CD14-positive monocyte (primary cell): ENCODE data around the gene CHRNA4. TPM values are rescaled to one million over a fixed set of nuclear protein-coding genes. Genes with fewer than 3 reads are reported as not detected.

Experiments used
- DNase-seq, 3 donors: peaks; one replicate each; pipeline ENCODE4 v3.0.0-alpha.2; 2011 to 2022
- H2AFZ ChIP-seq: 2 replicates; pipeline ENCODE4 v1.6.0; 2012; ENCODE audit warnings: mild to moderate bottlenecking, low read depth, low read length, inconsistent platforms; ENCODE audit not compliant: insufficient read depth, poor library complexity, severe bottlenecking
- H3K27ac ChIP-seq, 2 donors: 1 replicate in 1 of 2; 2 replicates in 1 of 2; pipeline ENCODE4 v1.5.1; 2012 to 2013; ENCODE audit warnings: low read length in 2 of 2, control low read depth in 1 of 2, inconsistent platforms in 1 of 2, low read depth in 1 of 2, mild to moderate bottlenecking in 1 of 2
- H3K27me3 ChIP-seq, 2 donors: one replicate each; pipeline versions ENCODE4 v1.6.0 to v1.6.1; 2011 to 2013; ENCODE audit warnings: low read length in 2 of 2; ENCODE audit not compliant: control insufficient read depth in 2 of 2, insufficient read depth in 2 of 2
- H3K36me3 ChIP-seq, 2 donors: replicated peaks in 1 of 2; 1 replicate in 1 of 2; 2 replicates in 1 of 2; pipeline versions ENCODE4 v1.5.1 to v1.6.1; 2012 to 2013; ENCODE audit warnings: low read length in 2 of 2, control low read depth in 1 of 2, inconsistent platforms in 1 of 2, mild to moderate bottlenecking in 1 of 2; ENCODE audit not compliant: insufficient read depth in 2 of 2, control insufficient read depth in 1 of 2
- H3K4me1 ChIP-seq, 2 donors: 1 replicate in 1 of 2; 2 replicates in 1 of 2; pipeline versions ENCODE4 v1.5.1 to v1.6.1; 2012 to 2013; ENCODE audit warnings: low read length in 2 of 2, control low read depth in 1 of 2, inconsistent platforms in 1 of 2, mild to moderate bottlenecking in 1 of 2, moderate library complexity in 1 of 2; ENCODE audit not compliant: insufficient read depth in 2 of 2, control insufficient read depth in 1 of 2
- H3K4me2 ChIP-seq: replicated peaks from 2 replicates; pipeline ENCODE3; 2012; ENCODE audit warnings: low read length, moderate library complexity, mild to moderate bottlenecking; ENCODE audit not compliant: poor library complexity, severe bottlenecking; ENCODE audit errors: extremely low read depth
- H3K4me3 ChIP-seq, 3 experiments: fragments of 200-600 bp in 1 of 3; sonication (generic) in 1 of 3; replicated peaks in 1 of 3; 1 replicate in 2 of 3; 2 replicates in 1 of 3; pipeline ENCODE4 v1.5.1; 2011 to 2013; ENCODE audit warnings: low read length in 3 of 3, mild to moderate bottlenecking in 3 of 3, control low read depth in 2 of 3, low read depth in 2 of 3, inconsistent platforms in 1 of 3, moderate library complexity in 1 of 3
- H3K79me2 ChIP-seq: 2 replicates; pipeline ENCODE4 v1.6.0; 2012; ENCODE audit warnings: mild to moderate bottlenecking, control low read depth, inconsistent platforms, low read length, moderate library complexity; ENCODE audit not compliant: insufficient read depth
- H3K9ac ChIP-seq: 2 replicates; pipeline ENCODE4 v1.6.0; 2017; ENCODE audit warnings: low read length, mild to moderate bottlenecking; ENCODE audit not compliant: insufficient read depth, poor library complexity, severe bottlenecking
- H3K9me3 ChIP-seq, 2 donors: replicated peaks in 1 of 2; 1 replicate in 1 of 2; 2 replicates in 1 of 2; pipeline versions ENCODE4 v1.5.1 to v1.6.1; 2012 to 2013; ENCODE audit warnings: low read length in 2 of 2, control low read depth in 1 of 2; ENCODE audit not compliant: control insufficient read depth in 1 of 2, insufficient read depth in 1 of 2
- H4K20me1 ChIP-seq: 2 replicates; pipeline ENCODE4 v1.6.0; 2012; ENCODE audit warnings: mild to moderate bottlenecking, low read length, control low read depth, moderate library complexity; ENCODE audit not compliant: insufficient read depth
- H3K27ac Mint-ChIP-seq, 7 donors: one replicate each; pipeline ENCODE4 v1.8.0; 2020; ENCODE audit warnings: mild to moderate bottlenecking in 7 of 7, mixed read lengths in 7 of 7, moderate library complexity in 6 of 7, inconsistent platforms in 2 of 7
- H3K27me3 Mint-ChIP-seq, 3 donors: one replicate each; pipeline ENCODE4 v1.8.0; 2021 to 2022; ENCODE audit warnings: low read depth in 3 of 3, mild to moderate bottlenecking in 3 of 3, mixed read lengths in 3 of 3, moderate library complexity in 3 of 3, inconsistent platforms in 1 of 3
- H3K36me3 Mint-ChIP-seq, 2 donors: one replicate each; pipeline ENCODE4 v1.8.0; 2020; ENCODE audit warnings: mixed read lengths in 2 of 2, inconsistent platforms in 1 of 2, mild to moderate bottlenecking in 1 of 2
- H3K4me1 Mint-ChIP-seq: one replicate; pipeline ENCODE4 v1.8.0; 2020; ENCODE audit warnings: mild to moderate bottlenecking, mixed read lengths
- H3K4me3 Mint-ChIP-seq, 2 donors: one replicate each; pipeline ENCODE4 v1.8.0; 2020; ENCODE audit warnings: mild to moderate bottlenecking in 2 of 2, mixed read lengths in 2 of 2, moderate library complexity in 1 of 2
- H3K9me3 Mint-ChIP-seq, 7 donors: one replicate each; pipeline ENCODE4 v1.8.0; 2020 to 2022; ENCODE audit warnings: mixed read lengths in 7 of 7, mild to moderate bottlenecking in 6 of 7, moderate library complexity in 6 of 7, inconsistent platforms in 2 of 7
- CTCF ChIP-seq: fragments of 200-600 bp; IDR thresholded peaks from one replicate; pipeline ENCODE4 v1.8.0; 2022; ENCODE audit warnings: antibody characterized with exemption, mild to moderate bottlenecking
- WGBS: methylation state at CpG from one replicate; pipeline ENCODE4 v1.1.5; 2013; ENCODE audit warnings: missing lambda C conversion rate; ENCODE audit not compliant: insufficient coverage; 5-methylcytosine and 5-hydroxymethylcytosine counted together
- intact Hi-C, 2 donors: fragments of 100-400 bp; cut with micrococcal nuclease; formaldehyde crosslinking; loops; one replicate each; pipeline versions ENCODE4 v1.15.0 to v1.15.1; 2023
- polyA plus RNA-seq, 3 donors: library from polyadenylated mRNA; depleted of rRNA in 1 of 3; unstranded in 2 of 3; stranded (reverse) in 1 of 3; fragments of 300-500 nt in 2 of 3; fragments of >200 nt in 1 of 3; fragmentation: Illumina TruSeq in 2 of 3; gene quantifications; 1 replicate in 2 of 3; 2 replicates in 1 of 3; pipeline ENCODE4 v1.2.3, GENCODE V29; 2012 to 2021

Gene CHRNA4
- polyA plus RNA-seq, 3 donors = not detected

GRCh38 chr20:63402860-63403220, 41.7 kb upstream of the CHRNA4 start:
- Mint-ChIP-seq H3K27me3 (peaks cover 0 to 5% (median 1%) of the 10 kb centered on the region in 3 donors), H3K4me1 (no peaks in the 10 kb centered on the region), H3K9me3 (peaks cover 0 to 2% (median 0%) of the 10 kb centered on the region in 7 donors), H3K27ac (no peak overlapping the region), H3K36me3 (no peaks in the 10 kb centered on the region), H3K4me3 (peak overlapping the region in 1 of 2 donors; percentile 11)
- Histone ChIP-seq H3K36me3 (no peaks in the 10 kb centered on the region), H3K4me2 (no peak overlapping the region), H3K27me3 (no peaks in the 10 kb centered on the region), H2AFZ (no peak overlapping the region), H3K9ac (no peak overlapping the region), H4K20me1 (no peaks in the 10 kb centered on the region), H3K4me3 (no peak overlapping the region), H3K27ac (no peak overlapping the region), H3K9me3 (no peaks in the 10 kb centered on the region), H3K4me1 (no peaks in the 10 kb centered on the region), H3K79me2 (no peaks in the 10 kb centered on the region)
- DNase-seq = no peak
- 53% methylated on average over 7 of the region's 9 CpGs for WGBS
- TF ChIP-seq CTCF = no peak
- intact Hi-C loops = no loop called here

DNA sequence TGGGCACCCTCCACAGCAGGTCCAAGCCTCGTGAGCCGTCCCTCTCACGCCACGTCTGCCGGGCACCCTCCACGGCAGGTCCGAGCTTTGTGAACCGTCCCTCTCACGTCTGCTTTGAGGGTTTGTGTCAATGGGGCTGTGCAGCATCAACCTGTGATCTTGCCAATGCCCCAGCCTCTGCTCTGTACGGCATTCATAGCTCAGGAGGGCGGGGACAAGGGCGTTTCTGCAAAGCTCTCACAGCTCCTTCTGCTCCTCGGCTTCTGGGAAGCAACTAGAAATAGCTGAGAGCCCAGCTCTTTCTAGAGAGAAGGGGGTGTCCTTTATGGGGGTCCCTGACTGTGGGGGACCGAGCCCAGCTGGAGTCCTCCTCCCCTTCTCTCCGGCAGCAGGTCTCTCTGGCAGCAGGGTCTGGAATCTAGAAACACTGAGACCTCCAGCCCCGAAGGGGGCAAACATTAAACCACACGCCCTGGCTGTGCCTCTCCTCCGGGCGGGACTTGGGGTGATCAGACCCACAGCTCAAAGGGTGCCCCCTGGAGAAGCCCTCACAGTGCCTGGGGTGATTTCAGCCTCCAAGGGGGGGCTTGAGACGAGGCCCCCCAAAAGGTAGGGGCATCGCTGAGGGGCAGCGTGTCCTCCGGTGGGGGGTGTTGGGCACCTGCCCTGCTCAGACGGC, 41.2 kb upstream of the CHRNA4 start:
- no peak for TF ChIP-seq CTCF
- Mint-ChIP-seq H3K4me3 (peak overlapping the region in 1 of 2 donors; percentile 11), H3K36me3 (no peaks in the 10 kb centered on the region), H3K27me3 (peaks cover 0 to 8% (median 1%) of the 10 kb centered on the region in 3 donors), H3K27ac (no peak overlapping the region), H3K9me3 (peaks cover 0 to 2% (median 0%) of the 10 kb centered on the region in 7 donors), H3K4me1 (no peaks in the 10 kb centered on the region)
- Histone ChIP-seq H3K4me1 (no peaks in the 10 kb centered on the region), H3K27me3 (no peaks in the 10 kb centered on the region), H3K79me2 (no peaks in the 10 kb centered on the region), H4K20me1 (no peaks in the 10 kb centered on the region), H3K4me3 (no peak overlapping the region), H3K27ac (no peak overlapping the region), H3K4me2 (no peak overlapping the region), H3K36me3 (no peaks in the 10 kb centered on the region), H2AFZ (no peak overlapping the region), H3K9me3 (no peaks in the 10 kb centered on the region), H3K9ac (no peak overlapping the region)
- intact Hi-C loops = no loop called here
- 74% methylated on average over 23 of the region's 24 CpGs for WGBS
- no peak for DNase-seq
